Measurements from ENCODE around the gene ERBIN. TPM values are rescaled to one million over a fixed set of nuclear protein-coding genes. Genes with fewer than 3 reads are reported as not detected.

Gene ERBIN
- total RNA-seq, 1 experiment from 2014 or later: 27.1 TPM

DNA sequence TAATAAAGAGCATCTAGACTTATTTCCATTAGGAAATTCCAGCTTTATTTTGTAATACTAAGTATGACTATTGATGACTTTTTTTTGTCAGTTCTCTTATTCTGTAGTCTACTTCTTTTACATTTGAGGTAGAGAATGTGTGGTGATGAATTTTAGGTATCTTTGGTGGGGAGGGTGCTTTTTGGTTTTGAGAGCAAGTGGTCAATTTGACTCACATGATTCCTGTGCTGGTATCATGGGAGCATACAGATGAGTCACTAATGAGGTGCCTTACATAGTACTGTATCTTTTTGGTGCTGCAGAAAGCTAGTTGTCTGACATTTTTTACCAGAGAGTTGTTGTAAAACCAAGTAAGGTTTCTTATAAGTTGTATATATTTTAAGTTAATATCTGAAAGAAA is 35.3 kb downstream of the ERBIN start:
- H3K9me3 Mint-ChIP-seq: peaks cover 18% of the 10 kb centered on the region
- ChIA-PET CTCF (no interaction called here), POLR2A (no interaction called here)
- TF ChIP-seq RORB (CRISPR knock-in tag; IDR thresholded peaks at IDR 0.05): no peak
- ATAC-seq: no peak
- no peak for DNase-seq (ENCODE audit: low spot score)
- H3K4me3 Mint-ChIP-seq: no peak overlapping the region
- peaks cover 16% of the 10 kb centered on the region for H3K4me1 Mint-ChIP-seq
- H3K27me3 Mint-ChIP-seq (ENCODE audit: low read depth): no peaks in the 10 kb centered on the region
- H3K27ac Mint-ChIP-seq: no peak overlapping the region
- peaks cover 17% of the 10 kb centered on the region for H3K36me3 Mint-ChIP-seq

- POLR2A ChIA-PET: no interaction called here
- Mint-ChIP-seq H3K4me1 (peaks cover 31% of the 10 kb centered on the region), H3K4me3 (no peak overlapping the region), H3K9me3 (peaks cover 5% of the 10 kb centered on the region), H3K27me3 (ENCODE audit: low read depth) (no peaks in the 10 kb centered on the region), H3K36me3 (peaks cover under 1% of the 10 kb centered on the region; the same call in 1 of the 2 replicates), H3K27ac (peak overlapping the region; percentile 83; the same call in 1 of the 2 replicates)
- DNase-seq (ENCODE audit: low spot score) (no peak), ATAC-seq (no peak)
- CTCF ChIA-PET: no interaction called here
- no peak for TF ChIP-seq ZNF416 (CRISPR knock-in tag; IDR thresholded peaks at IDR 0.05)
- no peak for TF ChIP-seq MYBL2 (CRISPR knock-in tag; IDR thresholded peaks at IDR 0.05)
These were observed 41.1 kb downstream of the ERBIN start for GRCh38 chr5:65967288-65968066.

- H3K4me1 Mint-ChIP-seq: peaks cover 34% of the 10 kb centered on the region
- no peak for ATAC-seq
- H3K27ac Mint-ChIP-seq: peak overlapping the region; percentile 24
- peaks cover 10% of the 10 kb centered on the region for H3K9me3 Mint-ChIP-seq
- ChIA-PET POLR2A (no interaction called here), CTCF (no interaction called here)
- H3K36me3 Mint-ChIP-seq: peaks cover 14% of the 10 kb centered on the region
- TF ChIP-seq NFE2L1 (CRISPR knock-in tag; IDR thresholded peaks at IDR 0.05) (no peak), CBFB (CRISPR knock-in tag; IDR thresholded peaks at IDR 0.05; ENCODE audit: low read depth) (no peak), MAX (CRISPR knock-in tag; IDR thresholded peaks at IDR 0.05) (no peak)
- no peak for DNase-seq (ENCODE audit: low spot score)
- H3K4me3 Mint-ChIP-seq: no peak overlapping the region
- H3K27me3 Mint-ChIP-seq (ENCODE audit: low read depth): no peaks in the 10 kb centered on the region
These were observed 43.4 kb downstream of the ERBIN start for GRCh38 chr5:65969539-65970393.

DNA sequence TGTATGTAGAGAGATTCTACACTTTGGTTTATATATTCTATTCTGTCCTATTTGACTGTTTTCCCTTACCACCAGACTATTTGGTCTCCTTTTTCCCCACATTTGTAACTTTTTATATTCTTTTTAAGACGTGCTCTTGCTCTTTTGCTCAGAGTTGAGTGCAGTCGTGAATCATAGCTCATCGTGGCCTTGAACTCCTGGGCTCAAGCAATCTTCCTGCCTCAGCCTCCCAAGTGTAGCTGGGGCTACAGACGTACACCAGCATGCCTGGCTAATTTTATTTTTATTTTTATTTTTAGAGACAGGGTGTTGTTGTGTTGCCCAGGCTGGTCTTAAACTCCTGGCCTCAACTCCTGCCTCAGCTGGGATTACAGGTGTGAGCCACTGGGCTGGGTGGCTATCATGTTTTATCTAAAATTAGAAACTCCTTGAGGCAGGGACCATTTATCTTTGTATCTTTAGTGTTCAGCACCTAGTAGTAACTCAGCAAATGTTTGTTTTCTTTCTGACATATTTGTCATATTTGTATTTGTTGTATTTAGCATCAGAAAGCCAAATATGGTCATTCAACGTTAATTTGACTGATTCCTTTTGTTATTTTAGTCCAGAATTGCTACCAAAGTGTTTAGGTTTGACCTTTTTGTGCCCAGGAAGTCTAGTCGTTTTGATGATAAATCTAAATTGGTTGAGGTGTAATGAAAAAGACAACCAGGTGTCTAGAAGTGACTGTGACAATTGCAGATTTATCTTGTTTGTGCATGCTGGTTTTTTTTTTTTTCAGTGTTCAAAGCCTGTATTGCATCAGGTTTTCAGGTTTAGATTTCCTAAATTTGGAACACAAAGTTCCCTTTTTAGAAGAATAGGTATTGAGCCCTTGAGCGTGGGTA is 44.3 kb downstream of the ERBIN start:
- no peak overlapping the region for H3K4me3 Mint-ChIP-seq
- ChIA-PET CTCF (no interaction called here), POLR2A (interaction anchor here (0.6 to 0.7 kb wide), 2 partner anchors 18 to 213 kb away, joined by 3 to 4 read pairs; no protein-coding TSS in a partner anchor)
- ATAC-seq: no peak
- peaks cover 18% of the 10 kb centered on the region for H3K36me3 Mint-ChIP-seq
- DNase-seq (ENCODE audit: low spot score): no peak
- H3K9me3 Mint-ChIP-seq: peaks cover 11% of the 10 kb centered on the region
- peak overlapping the region; percentile 24; the same call in 1 of the 2 replicates for H3K27ac Mint-ChIP-seq
- H3K4me1 Mint-ChIP-seq: peaks cover 37% of the 10 kb centered on the region
- no peaks in the 10 kb centered on the region for H3K27me3 Mint-ChIP-seq (ENCODE audit: low read depth)
- TF ChIP-seq IRF1 (CRISPR knock-in tag; IDR thresholded peaks at IDR 0.05): no peak
- no peak for TF ChIP-seq GABPB1 (CRISPR knock-in tag; IDR thresholded peaks at IDR 0.05)
- TF ChIP-seq, protein P1, sequence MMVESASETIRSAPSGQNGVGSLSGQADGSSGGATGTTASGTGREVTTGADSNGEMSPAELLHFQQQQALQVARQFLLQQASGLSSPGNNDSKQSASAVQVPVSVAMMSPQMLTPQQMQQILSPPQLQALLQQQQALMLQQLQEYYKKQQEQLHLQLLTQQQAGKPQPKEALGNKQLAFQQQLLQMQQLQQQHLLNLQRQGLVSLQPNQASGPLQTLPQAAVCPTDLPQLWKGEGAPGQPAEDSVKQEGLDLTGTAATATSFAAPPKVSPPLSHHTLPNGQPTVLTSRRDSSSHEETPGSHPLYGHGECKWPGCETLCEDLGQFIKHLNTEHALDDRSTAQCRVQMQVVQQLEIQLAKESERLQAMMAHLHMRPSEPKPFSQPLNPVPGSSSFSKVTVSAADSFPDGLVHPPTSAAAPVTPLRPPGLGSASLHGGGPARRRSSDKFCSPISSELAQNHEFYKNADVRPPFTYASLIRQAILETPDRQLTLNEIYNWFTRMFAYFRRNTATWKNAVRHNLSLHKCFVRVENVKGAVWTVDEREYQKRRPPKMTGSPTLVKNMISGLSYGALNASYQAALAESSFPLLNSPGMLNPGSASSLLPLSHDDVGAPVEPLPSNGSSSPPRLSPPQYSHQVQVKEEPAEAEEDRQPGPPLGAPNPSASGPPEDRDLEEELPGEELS (CRISPR knock-in tag; IDR thresholded peaks at IDR 0.05): no peak
- TF ChIP-seq GTF2I (CRISPR knock-in tag; conservative IDR thresholded peaks at IDR 0.05): no peak
- TF ChIP-seq EMX1 (CRISPR knock-in tag; IDR thresholded peaks at IDR 0.05): no peak
- no peak for TF ChIP-seq E2F4 (CRISPR knock-in tag; IDR thresholded peaks at IDR 0.05; ENCODE audit: borderline replicate concordance, low read depth)
- no peak for TF ChIP-seq TEAD1 (CRISPR knock-in tag; IDR thresholded peaks at IDR 0.05)
- TF ChIP-seq JUN (CRISPR knock-in tag; IDR thresholded peaks at IDR 0.05): no peak
- TF ChIP-seq SMAD4 (CRISPR knock-in tag; IDR thresholded peaks at IDR 0.05): no peak
- TF ChIP-seq, protein P2, sequence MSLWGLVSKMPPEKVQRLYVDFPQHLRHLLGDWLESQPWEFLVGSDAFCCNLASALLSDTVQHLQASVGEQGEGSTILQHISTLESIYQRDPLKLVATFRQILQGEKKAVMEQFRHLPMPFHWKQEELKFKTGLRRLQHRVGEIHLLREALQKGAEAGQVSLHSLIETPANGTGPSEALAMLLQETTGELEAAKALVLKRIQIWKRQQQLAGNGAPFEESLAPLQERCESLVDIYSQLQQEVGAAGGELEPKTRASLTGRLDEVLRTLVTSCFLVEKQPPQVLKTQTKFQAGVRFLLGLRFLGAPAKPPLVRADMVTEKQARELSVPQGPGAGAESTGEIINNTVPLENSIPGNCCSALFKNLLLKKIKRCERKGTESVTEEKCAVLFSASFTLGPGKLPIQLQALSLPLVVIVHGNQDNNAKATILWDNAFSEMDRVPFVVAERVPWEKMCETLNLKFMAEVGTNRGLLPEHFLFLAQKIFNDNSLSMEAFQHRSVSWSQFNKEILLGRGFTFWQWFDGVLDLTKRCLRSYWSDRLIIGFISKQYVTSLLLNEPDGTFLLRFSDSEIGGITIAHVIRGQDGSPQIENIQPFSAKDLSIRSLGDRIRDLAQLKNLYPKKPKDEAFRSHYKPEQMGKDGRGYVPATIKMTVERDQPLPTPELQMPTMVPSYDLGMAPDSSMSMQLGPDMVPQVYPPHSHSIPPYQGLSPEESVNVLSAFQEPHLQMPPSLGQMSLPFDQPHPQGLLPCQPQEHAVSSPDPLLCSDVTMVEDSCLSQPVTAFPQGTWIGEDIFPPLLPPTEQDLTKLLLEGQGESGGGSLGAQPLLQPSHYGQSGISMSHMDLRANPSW (CRISPR knock-in tag; conservative IDR thresholded peaks at IDR 0.05; ENCODE audit: low read depth): no peak
- TF ChIP-seq GRHL2 (CRISPR knock-in tag; IDR thresholded peaks at IDR 0.05; ENCODE audit: insufficient replicate concordance, severe bottlenecking): no peak
- TF ChIP-seq CREM (CRISPR knock-in tag; IDR thresholded peaks at IDR 0.05): no peak

Data from WTC11 (cell line).